ENCODE data around the gene IFI27L2.
A peak's percentile ranks its signal among the peaks of the same experiment; 100 is the strongest.

The IFI27L2 gene

GRCh38 chr14:94098326-94098992 lies 30.9 kb downstream of the IFI27L2 start:
- no peak for FAIRE-seq

DNA sequence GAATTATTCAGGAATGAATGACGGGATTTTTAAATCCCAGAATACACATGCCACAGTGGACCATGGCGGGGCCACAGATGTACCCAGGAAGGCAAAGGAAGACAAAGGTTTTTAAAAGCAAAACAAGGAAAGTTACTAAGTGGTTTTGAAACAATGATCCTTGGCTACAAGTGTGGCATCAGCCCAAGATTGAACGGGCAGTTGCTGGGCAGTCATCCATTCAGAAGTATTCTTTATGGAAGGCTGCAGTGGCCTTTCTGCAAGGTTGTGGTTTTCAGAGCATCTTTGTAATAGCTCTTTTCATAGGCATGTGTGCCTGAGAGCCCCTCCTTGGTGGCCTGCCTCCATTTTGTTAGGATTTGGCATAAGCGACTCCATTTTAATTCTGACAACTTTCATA lies 32.3 kb downstream of the IFI27L2 start:
- FAIRE-seq = no peak

- no peak for FAIRE-seq
Measured at GRCh38 chr14:94093418-94093817, 36.0 kb downstream of the IFI27L2 start.

DNA sequence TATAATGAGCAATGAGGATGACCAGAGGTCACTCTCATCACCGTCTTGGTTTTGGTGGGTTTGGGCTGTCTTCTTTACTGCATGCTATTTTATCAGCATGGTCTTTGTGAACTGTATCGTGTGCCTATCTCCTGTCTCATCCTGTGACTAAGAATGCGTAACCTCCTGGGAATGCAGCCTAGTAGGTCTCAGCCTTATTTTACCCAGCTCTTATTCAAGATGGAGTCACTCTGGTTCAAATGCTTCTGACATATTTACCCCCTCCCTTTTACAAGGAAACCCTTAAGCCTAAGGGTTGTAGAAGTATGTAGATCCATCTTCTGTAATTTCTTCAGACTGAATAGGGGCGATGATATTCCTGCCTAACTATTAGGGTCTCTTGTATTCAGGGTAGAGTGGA lies 39.9 kb downstream of the IFI27L2 start:
- no peak for FAIRE-seq

GRCh38 chr14:94088516-94088915 lies 40.9 kb downstream of the IFI27L2 start:
- FAIRE-seq = no peak

DNA sequence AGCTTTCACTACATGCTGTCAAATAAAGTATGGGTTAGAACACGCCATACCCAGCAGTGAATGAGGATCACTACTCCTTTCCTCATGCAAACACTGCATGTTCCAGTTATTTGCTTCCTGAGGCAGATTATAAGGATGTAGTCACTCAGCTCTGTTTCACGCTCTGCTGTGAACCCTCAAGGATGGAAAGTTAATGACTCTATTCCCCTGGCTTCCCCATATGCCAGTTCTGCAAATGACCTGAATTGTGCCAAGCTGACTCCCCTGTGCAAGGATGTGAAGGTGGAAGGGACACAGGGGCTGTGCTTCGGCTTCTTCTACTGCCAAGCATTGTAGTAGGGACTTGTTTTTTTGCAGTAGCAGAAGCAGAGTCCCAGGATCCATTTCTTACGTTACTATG lies 41.5 kb downstream of the IFI27L2 start:
- no peak for FAIRE-seq

GRCh38 chr14:94081386-94081820 lies 48.0 kb downstream of the IFI27L2 start:
- no peak for FAIRE-seq

DNA sequence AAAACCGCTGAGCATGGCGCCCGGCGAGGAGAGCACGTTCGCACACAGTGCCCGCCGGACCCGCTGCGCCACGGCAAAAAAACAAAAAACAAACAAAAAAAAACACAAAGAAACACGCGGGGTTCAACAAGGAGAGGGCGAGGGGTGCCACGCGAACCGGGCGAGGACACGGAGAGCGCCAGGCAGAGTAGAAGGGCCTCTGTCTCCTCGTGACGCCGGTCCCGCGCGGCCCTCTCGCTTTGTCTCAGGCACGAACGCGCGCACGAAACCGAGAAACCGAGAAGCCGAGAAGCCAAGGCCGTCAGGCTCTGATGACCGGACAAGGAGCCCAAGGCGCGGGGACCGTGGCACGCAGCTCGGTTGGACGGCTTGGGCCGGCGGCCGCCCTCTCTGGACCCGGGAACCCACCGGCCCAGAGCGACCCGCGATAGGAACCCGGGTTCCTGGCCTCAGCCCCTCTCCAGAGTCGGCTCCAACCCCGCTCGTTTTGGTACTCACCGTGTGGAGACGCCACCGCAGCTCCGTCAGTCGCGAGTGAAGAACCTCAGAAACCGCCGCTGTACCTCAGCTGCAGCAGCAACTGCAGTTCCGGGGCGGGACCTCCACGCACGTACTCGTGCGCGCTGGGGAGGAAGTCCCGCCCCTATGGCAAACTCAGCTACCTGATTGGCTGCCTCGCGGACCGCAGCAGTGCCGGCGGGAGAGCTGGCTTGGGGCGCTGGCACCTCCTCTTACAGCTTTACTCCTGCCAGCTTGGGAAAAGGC lies 48.6 kb downstream of the IFI27L2 start, which contains the start of the genes DDX24 and IFI27L1:
Gene DDX24 (minus strand): TSS at position 582 of the 765 bp plus-strand sequence. CDS start 1,460 bp downstream, outside the sequence.
Gene IFI27L1 (plus strand): TSS at position 690 of the 765 bp plus-strand sequence. CDS start 15,628 bp downstream, outside the sequence.
- FAIRE-seq = peak; percentile 94

GRCh38 chr14:94079891-94080620 lies 49.3 kb downstream of the IFI27L2 start:
- no peak for FAIRE-seq

- no peak for FAIRE-seq
Measured at GRCh38 chr14:94077823-94078222, 51.6 kb downstream of the IFI27L2 start.

Data from G401.6 (cell line).